Right lung (tissue), 5 donors: ENCODE data around the gene HBEGF. TPM values are rescaled to one million over a fixed set of nuclear protein-coding genes. Genes with fewer than 3 reads are reported as not detected.

ENCODE experiments used
- DNase-seq, 2 donors: peaks; one replicate each; pipeline ENCODE4 v3.0.0-alpha.2; 2013
- polyA plus RNA-seq, 5 donors: library from polyadenylated mRNA; unstranded; fragments of 120-200 nt; gene quantifications; one replicate each; pipeline versions ENCODE4 v1.2.1 to v1.2.3, GENCODE V29; 2013; ENCODE audit warnings: inconsistent platforms in 1 of 5, low replicate concordance in 1 of 5; ENCODE audit not compliant: insufficient read length in 5 of 5, insufficient read depth in 1 of 5

HBEGF gene
- polyA plus RNA-seq, 5 donors, result 5.7 to 9.6 (median 7.6) TPM

DNA sequence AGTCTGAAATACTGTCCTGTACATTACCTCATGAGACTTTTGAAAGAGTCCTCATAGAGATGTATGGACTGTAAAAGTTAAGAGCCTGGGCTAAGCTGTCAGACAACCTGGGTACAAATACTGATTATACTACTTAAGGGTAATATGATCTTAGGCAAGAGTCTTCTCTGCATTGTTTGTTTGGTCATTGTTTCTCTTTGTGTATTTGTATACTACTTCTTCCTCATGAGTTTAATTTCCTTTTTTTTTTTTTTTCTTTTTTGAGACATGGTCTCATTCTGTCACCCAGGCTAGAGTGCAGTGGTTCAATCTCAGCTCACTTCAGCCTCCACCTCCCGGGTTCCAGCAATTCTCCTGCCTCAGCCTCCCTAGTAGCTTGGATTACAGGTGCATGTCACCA, 40.9 kb downstream of the HBEGF start:
- no peak for DNase-seq

DNA sequence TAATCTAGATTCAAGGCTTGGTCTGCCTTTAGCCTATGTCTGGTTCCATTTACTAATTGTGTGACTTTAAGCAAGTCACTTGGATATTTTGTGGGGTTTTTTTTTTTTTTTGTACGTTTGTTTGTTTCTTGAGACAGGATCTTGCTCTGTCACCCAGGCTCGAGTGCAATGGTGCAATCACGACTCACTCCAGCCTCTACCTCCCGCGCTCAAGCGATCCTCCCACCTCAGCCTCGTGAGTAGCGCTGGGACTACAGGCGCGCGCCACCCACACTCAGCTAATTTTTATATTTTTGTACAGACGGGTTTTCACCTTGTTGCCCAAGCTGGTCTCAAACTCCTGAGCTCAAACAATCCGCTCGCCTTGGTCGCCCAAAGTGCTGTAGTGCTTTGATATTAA, 42.4 kb downstream of the HBEGF start:
- no peak for DNase-seq

DNA sequence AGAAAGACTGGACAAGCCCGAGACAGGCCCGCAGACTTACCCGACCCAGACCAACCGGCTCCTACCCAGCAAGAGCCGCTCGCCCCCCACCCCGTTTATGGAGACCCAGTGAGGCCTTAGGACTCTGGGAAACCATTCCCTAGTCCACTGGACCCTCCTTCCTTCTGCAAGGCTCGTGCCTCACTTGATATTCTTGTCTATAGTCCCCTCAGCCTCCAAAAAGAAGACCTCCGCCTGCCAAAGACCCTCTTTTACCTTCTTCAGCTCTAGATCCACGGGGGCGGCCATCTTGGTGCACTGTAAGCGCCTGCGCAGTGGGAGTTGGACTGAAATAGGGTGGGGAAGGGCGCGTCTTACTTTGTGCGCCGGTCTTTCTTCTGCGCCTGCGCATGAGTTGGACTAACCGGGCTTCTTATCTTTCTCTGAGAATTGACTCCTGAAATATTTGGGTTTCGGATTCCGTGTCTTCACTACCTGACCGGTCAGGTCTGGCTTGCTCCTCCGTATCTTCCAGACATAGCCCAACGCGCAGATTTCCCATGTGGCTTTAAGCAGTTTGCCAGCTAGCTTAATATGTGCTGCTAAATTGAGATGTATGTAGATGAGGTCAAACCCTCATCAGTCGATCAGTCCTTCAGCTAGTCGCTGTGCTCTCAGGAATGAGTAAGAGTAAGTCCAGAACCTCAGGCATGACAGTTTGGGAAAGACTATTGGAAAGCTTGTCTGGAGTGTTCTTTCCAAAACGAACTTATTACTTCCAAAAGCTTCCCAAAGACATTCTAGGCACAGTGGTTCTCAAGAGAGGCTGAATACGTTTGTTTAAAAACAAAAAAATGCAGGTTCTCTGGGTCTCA, 43.4 kb downstream of the HBEGF start, which contains the start of gene PFDN1:
Gene PFDN1, minus strand, starts transcription at position 316 of the 854 bp plus-strand sequence. Its CDS starts 28 bp downstream, at position 288.
- peak; percentile 89 to 92 for DNase-seq

- DNase-seq, result no peak
These were observed 45.3 kb downstream of the HBEGF start for GRCh38 chr5:140301136-140301535.

DNA sequence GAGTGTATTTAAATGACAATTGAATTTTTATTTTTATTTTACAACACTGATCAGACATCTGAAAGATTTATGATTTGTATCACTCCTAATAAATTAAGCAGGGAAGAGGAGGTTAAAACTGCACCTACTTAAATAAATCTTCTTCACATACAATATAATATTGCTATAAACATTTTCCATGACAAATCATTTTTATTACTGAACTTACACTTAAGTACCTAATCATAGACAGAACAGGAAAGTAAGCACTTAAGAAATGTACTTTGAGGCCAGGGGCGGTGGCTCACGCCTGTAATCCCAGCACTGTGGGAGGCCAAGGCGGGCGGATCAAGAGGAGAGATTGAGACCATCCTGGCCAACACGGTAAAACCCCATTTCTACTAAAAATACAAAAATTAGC, 47.3 kb downstream of the HBEGF start:
- no peak for DNase-seq

- DNase-seq, result no peak
These were observed 48.2 kb downstream of the HBEGF start for GRCh38 chr5:140298183-140298601.

- no peak for DNase-seq
These were observed 49.1 kb downstream of the HBEGF start for GRCh38 chr5:140297283-140297682.

DNA sequence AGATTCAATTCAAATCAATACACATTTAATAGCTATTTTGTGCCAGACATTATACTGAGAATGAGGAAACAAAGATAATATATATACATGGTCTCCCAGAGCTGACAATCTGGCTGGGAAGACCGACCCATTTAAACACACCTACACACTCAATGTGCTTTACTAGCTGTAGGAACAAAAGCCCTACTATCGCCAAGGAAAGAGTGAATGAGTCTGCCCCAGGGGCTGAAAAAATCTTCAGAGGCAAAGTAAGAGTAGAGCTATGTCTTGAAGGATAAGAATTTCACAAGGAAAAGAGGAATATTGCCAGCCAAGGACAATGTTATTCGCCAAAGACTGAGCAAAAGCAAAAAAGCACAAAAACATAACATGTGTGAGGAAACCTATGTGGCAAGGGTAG, 50.1 kb downstream of the HBEGF start:
- no peak for DNase-seq

- peak; percentile 65 to 74 for DNase-seq
These were observed 51.0 kb downstream of the HBEGF start for GRCh38 chr5:140295414-140295813.

- no peak for DNase-seq
These were observed 51.6 kb downstream of the HBEGF start for GRCh38 chr5:140294753-140295152.

DNA sequence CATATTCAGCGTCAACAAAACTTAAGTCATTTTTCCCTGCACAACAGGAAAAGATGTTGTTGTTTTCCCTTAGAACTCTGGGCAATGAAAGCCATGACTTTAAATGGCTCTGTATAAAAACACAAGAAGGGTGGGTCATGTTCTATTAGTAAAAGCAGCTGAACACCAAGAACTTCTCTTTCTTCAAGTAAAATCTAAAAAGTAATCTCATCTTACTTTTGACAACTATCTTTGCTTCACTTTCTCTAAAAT, 52.6 kb downstream of the HBEGF start:
- no peak for DNase-seq

DNA sequence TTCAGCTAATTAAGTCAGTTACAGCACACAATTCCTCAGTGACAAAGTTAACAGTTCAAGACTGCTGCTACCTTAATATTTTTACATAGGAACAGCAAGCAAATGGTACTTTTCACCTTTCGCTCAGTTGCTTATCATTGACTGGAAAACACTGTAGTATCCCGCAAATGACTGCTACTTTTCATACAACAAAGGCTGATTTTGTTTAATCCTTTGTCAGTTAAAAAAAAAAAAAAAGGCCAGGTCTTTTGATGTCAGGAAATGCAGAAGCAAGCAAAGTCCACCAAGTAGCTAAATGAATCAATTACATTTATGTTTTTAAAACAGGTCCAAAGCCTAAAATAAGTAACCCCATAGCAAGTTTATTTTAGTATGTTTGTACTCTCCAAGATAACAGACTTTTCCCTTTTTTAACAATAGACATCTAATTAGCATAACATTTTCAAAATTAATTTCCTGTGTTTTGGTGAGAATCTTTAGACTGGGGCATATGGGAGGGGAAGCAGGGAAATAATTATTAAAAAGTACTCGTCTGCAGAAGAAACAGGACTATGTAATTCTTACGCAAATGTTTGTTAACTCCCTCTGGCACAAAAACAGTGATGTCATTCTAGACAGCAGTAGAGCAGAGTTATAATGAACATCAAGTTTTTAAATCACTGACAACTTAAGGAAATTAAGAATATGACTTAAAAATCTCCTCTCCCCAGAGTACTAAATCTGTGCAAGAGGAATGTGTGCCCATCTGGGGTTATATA, 53.1 kb downstream of the HBEGF start:
- no peak for DNase-seq

GRCh38 chr5:140292212-140293036, 54.0 kb downstream of the HBEGF start:
- no peak for DNase-seq

DNA sequence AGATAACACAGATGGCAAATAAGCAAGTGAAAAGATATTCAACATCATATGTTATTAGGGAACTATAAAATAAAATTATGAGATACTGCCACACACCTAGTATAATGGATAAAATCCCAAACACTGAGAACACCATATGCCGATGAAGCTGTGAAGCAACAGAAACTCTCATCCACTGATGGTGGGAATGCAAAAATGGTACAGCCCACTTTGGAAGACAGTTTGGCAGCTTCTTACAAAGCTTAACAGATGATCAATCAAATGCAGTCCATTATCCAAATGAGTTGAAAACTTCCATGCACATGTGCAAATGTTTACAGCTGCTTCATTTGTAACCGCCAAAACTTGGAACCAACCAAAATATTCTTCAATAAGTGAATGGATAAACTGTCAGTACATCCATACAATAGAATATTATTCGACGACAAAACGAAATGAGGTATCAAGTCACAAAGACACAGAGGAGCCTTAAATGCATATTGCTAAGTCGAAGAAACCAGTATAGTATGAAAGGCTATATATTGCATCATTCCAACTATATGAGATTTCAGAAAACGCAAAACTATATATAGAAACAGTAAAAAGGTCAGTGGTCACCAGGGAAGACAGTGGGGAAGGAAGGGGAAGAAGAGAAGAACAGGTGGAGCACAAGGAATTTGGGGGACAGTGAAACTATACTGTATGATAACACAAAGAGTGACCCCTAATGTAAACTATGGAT, 58.4 kb downstream of the HBEGF start:
- no peak for DNase-seq

- no peak for DNase-seq
These were observed 60.0 kb downstream of the HBEGF start for GRCh38 chr5:140286424-140286823.

DNA sequence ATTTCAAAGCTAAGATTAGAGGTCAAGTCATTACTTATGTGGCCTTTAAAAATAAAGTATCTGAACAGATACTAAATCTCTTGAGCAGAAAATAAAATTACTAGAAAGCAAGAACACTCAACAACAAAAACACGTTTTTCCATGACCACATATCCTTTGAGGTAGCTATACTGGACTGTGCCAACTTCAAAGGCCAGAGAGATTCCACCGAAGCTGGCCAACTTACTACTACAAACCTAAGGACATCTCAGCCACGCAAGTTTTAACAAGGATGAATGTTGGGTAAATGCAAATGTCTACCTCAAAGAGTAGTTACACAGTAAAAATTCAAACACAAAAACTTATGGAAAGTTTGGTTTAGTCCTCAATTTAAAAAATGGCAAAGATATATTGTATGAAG, 62.4 kb downstream of the HBEGF start:
- no peak for DNase-seq

Other genes starting within 250 kb of the HBEGF start
- gene PURA, start 232.5 kb downstream of the HBEGF start, polyA plus RNA-seq, result 10 to 100 TPM in 1 of 5 donors, 1 to 10 TPM in 4; 8.1 to 11.1 (median 9.8) TPM
- 1 to 10 TPM; 5.1 to 6.6 (median 5.3) TPM for gene IGIP, start 220.7 kb downstream of the HBEGF start, polyA plus RNA-seq
- gene CYSTM1, start 171.4 kb downstream of the HBEGF start, polyA plus RNA-seq, result 10 to 100 TPM; 31.6 to 40.7 (median 33.6) TPM
- gene PFDN1, start 43.5 kb downstream of the HBEGF start, polyA plus RNA-seq, result 100 to 1,000 TPM in 1 of 5 donors, 10 to 100 TPM in 4; 92.0 to 116 (median 94.3) TPM
- under 1 TPM; 0.15 to 0.34 (median 0.25) TPM for gene SLC4A9, start 13.6 kb upstream of the HBEGF start, polyA plus RNA-seq
- 100 to 1,000 TPM in 4 of 5 donors, 10 to 100 TPM in 1; 97.8 to 144 (median 128) TPM for gene ANKHD1, start 55.2 kb upstream of the HBEGF start, polyA plus RNA-seq
- 10 to 100 TPM in 4 of 5 donors, 1 to 10 TPM in 1; 7.8 to 13.7 (median 10.5) TPM for gene EIF4EBP3, start 201.1 kb upstream of the HBEGF start, polyA plus RNA-seq
- gene SRA1, start 210.9 kb upstream of the HBEGF start, polyA plus RNA-seq, result 10 to 100 TPM; 19.2 to 30.7 (median 22.9) TPM
- 10 to 100 TPM; 41.6 to 57.2 (median 47.9) TPM for gene APBB3, start 218.0 kb upstream of the HBEGF start, polyA plus RNA-seq
- gene SLC35A4, start 218.2 kb upstream of the HBEGF start, polyA plus RNA-seq, result 10 to 100 TPM; 68.2 to 81.1 (median 71.0) TPM